ENCODE data around the gene ELF5. TPM values are rescaled to one million over a fixed set of nuclear protein-coding genes. Genes with fewer than 3 reads are reported as not detected.

ELF5 gene
- total RNA-seq, 1 donor from 2014 or later: not detected

GRCh38 chr11:34458525-34458924 is 55.1 kb downstream of the ELF5 start:
- peaks cover 1% of the 10 kb centered on the region for H3K9me3 Mint-ChIP-seq (ENCODE audit: unreplicated experiment)
- H3K27me3 Mint-ChIP-seq (ENCODE audit: unreplicated experiment): no peaks in the 10 kb centered on the region
- TF ChIP-seq CTCF (IDR thresholded peaks at IDR 0.05; ENCODE audit: partially characterized antibody, unreplicated experiment): no peak
- DNase-seq: no peak
- H3K27ac Mint-ChIP-seq (ENCODE audit: unreplicated experiment): no peak overlapping the region
- no peak overlapping the region for H3K4me3 Mint-ChIP-seq (ENCODE audit: unreplicated experiment)
- H3K36me3 Mint-ChIP-seq (ENCODE audit: unreplicated experiment): peaks cover 9% of the 10 kb centered on the region
- no peaks in the 10 kb centered on the region for H3K4me1 Mint-ChIP-seq (ENCODE audit: low read depth, unreplicated experiment)

GRCh38 chr11:34457607-34458006 is 56.0 kb downstream of the ELF5 start:
- DNase-seq: no peak
- Mint-ChIP-seq H3K27ac (ENCODE audit: unreplicated experiment) (no peak overlapping the region), H3K4me3 (ENCODE audit: unreplicated experiment) (no peak overlapping the region), H3K9me3 (ENCODE audit: unreplicated experiment) (peaks cover 1% of the 10 kb centered on the region), H3K27me3 (ENCODE audit: unreplicated experiment) (no peaks in the 10 kb centered on the region), H3K4me1 (ENCODE audit: low read depth, unreplicated experiment) (no peaks in the 10 kb centered on the region), H3K36me3 (ENCODE audit: unreplicated experiment) (peaks cover 9% of the 10 kb centered on the region)
- TF ChIP-seq CTCF (IDR thresholded peaks at IDR 0.05; ENCODE audit: partially characterized antibody, unreplicated experiment): no peak

GRCh38 chr11:34454308-34455032 is 59.1 kb downstream of the ELF5 start:
- H3K4me1 Mint-ChIP-seq (ENCODE audit: low read depth, unreplicated experiment): no peaks in the 10 kb centered on the region
- TF ChIP-seq CTCF (IDR thresholded peaks at IDR 0.05; ENCODE audit: partially characterized antibody, unreplicated experiment): no peak
- peaks cover 1% of the 10 kb centered on the region for H3K9me3 Mint-ChIP-seq (ENCODE audit: unreplicated experiment)
- H3K36me3 Mint-ChIP-seq (ENCODE audit: unreplicated experiment): peaks cover 9% of the 10 kb centered on the region
- no peak for DNase-seq
- no peak overlapping the region for H3K27ac Mint-ChIP-seq (ENCODE audit: unreplicated experiment)
- no peaks in the 10 kb centered on the region for H3K27me3 Mint-ChIP-seq (ENCODE audit: unreplicated experiment)
- no peak overlapping the region for H3K4me3 Mint-ChIP-seq (ENCODE audit: unreplicated experiment)

- Mint-ChIP-seq H3K36me3 (ENCODE audit: unreplicated experiment) (no peaks in the 10 kb centered on the region), H3K27ac (ENCODE audit: unreplicated experiment) (no peak overlapping the region), H3K9me3 (ENCODE audit: unreplicated experiment) (no peaks in the 10 kb centered on the region), H3K4me1 (ENCODE audit: low read depth, unreplicated experiment) (peaks cover 8% of the 10 kb centered on the region), H3K4me3 (ENCODE audit: unreplicated experiment) (no peak overlapping the region), H3K27me3 (ENCODE audit: unreplicated experiment) (no peaks in the 10 kb centered on the region)
- TF ChIP-seq CTCF (IDR thresholded peaks at IDR 0.05; ENCODE audit: partially characterized antibody, unreplicated experiment): no peak
- no peak for DNase-seq
Observed at GRCh38 chr11:34451053-34451452, 62.5 kb downstream of the ELF5 start.

- no peaks in the 10 kb centered on the region for H3K36me3 Mint-ChIP-seq (ENCODE audit: unreplicated experiment)
Observed at GRCh38 chr11:34449013-34449412, 64.6 kb downstream of the ELF5 start.

More at GRCh38 chr11:34449013-34449412, 64.6 kb downstream of the ELF5 start:
- TF ChIP-seq CTCF (IDR thresholded peaks at IDR 0.05; ENCODE audit: partially characterized antibody, unreplicated experiment): no peak
- H3K27ac Mint-ChIP-seq (ENCODE audit: unreplicated experiment): no peak overlapping the region
- DNase-seq: no peak
- H3K9me3 Mint-ChIP-seq (ENCODE audit: unreplicated experiment): no peaks in the 10 kb centered on the region
- no peak overlapping the region for H3K4me3 Mint-ChIP-seq (ENCODE audit: unreplicated experiment)
- H3K27me3 Mint-ChIP-seq (ENCODE audit: unreplicated experiment): no peaks in the 10 kb centered on the region
- H3K4me1 Mint-ChIP-seq (ENCODE audit: low read depth, unreplicated experiment): peaks cover 8% of the 10 kb centered on the region

All from glutamatergic neuron (in vitro differentiated cells).